Lower lobe of right lung (tissue), 2 donors: Measurements from ENCODE around the gene RPS27. TPM values are rescaled to one million over a fixed set of nuclear protein-coding genes. Genes with fewer than 3 reads are reported as not detected.
"Not testable (repeated sequence)": the region's sequence is repeated elsewhere in the genome, so short reads cannot be mapped to it uniquely, and the experiment has no call there.

Experiments
- ATAC-seq, 2 donors: fragments of 200-7000 bp; cut with Tn5 transposase; one replicate each; pipeline ENCODE4 v1.9.1; 2020 to 2022; ENCODE audit warnings: mild to moderate bottlenecking in 2 of 2, moderate library complexity in 2 of 2
- DNase-seq: peaks from one replicate; pipeline ENCODE4 v3.0.0-alpha.2; 2020
- H3K27ac ChIP-seq: fragments of 200-600 bp; one replicate; pipeline ENCODE4 v1.8.0; 2022
- H3K27me3 ChIP-seq: fragments of 200-600 bp; one replicate; pipeline ENCODE4 v1.8.0; 2022; ENCODE audit warnings: low read depth
- H3K36me3 ChIP-seq: fragments of 200-600 bp; one replicate; pipeline ENCODE4 v1.8.0; 2022; ENCODE audit warnings: mild to moderate bottlenecking
- H3K4me1 ChIP-seq: fragments of 200-600 bp; one replicate; pipeline ENCODE4 v1.8.0; 2022
- H3K4me3 ChIP-seq: fragments of 200-600 bp; one replicate; pipeline ENCODE4 v1.8.0; 2022; ENCODE audit warnings: mild to moderate bottlenecking
- H3K9me3 ChIP-seq: fragments of 200-600 bp; one replicate; pipeline ENCODE4 v1.8.0; 2022
- CTCF ChIP-seq: fragments of 200-600 bp; IDR thresholded peaks from one replicate; pipeline ENCODE4 v1.8.0; 2022; ENCODE audit warnings: antibody characterized with exemption, mild to moderate bottlenecking
- intact Hi-C: fragments of 100-400 bp; cut with DNase I; formaldehyde crosslinking; loops from one replicate; pipeline ENCODE4 v1.11.0; 2022
- total RNA-seq: library from RNA; stranded (reverse); fragmentation: NEBNext Ultra II Directional; extraction: Animal tissue kit (Norgen Biotek cat#: 25700); gene quantifications from one replicate; pipeline ENCODE4 v1.2.1, GENCODE V29; 2021
- donor health status: DM: no; HTN: yes; CAD: no; lungs with severe emphysema.

The RPS27 gene
- total RNA-seq, 1 donor from 2014 or later = 1,826 TPM

- Histone ChIP-seq H3K27ac (peak overlapping the region; percentile 92), H3K4me1 (peaks cover 22% of the 10 kb centered on the region), H3K27me3 (no peaks in the 10 kb centered on the region), H3K36me3 (peaks cover 58% of the 10 kb centered on the region), H3K4me3 (peak overlapping the region; percentile 99), H3K9me3 (no peaks in the 10 kb centered on the region)
- intact Hi-C loops = no loop called here
- no peak for TF ChIP-seq CTCF
- ATAC-seq (peak; percentile 2 to 11), DNase-seq (no peak)
These were observed 13.7 kb upstream of the RPS27 start for GRCh38 chr1:153976819-153977249.

GRCh38 chr1:153977250-153978240 is 13.0 kb upstream of the RPS27 start, which contains the start of gene JTB:
Gene JTB, minus strand, starts transcription at chr1:153977674. Its CDS starts 422 bp downstream, at chr1:153977252.
- ATAC-seq = peak; percentile 95 to 99
- intact Hi-C loops = no loop called here
- peaks cover 22% of the 10 kb centered on the region for H3K4me1 ChIP-seq
- TF ChIP-seq CTCF = peak; percentile 7
- peaks cover 63% of the 10 kb centered on the region for H3K36me3 ChIP-seq
- no peaks in the 10 kb centered on the region for H3K27me3 ChIP-seq
- peak within 1 kb of the TSS; percentile 99 for H3K4me3 ChIP-seq
- no peaks in the 10 kb centered on the region for H3K9me3 ChIP-seq
- peak within 1 kb of the TSS; percentile 92 for H3K27ac ChIP-seq
- DNase-seq = peak; percentile 95

- intact Hi-C loops = no loop called here
- no peaks in the 10 kb centered on the region for H3K9me3 ChIP-seq
- H3K4me1 ChIP-seq = peaks cover 22% of the 10 kb centered on the region
- ATAC-seq (no peak), DNase-seq (no peak)
- peaks cover 62% of the 10 kb centered on the region for H3K36me3 ChIP-seq
- H3K27ac ChIP-seq = peak overlapping the region; percentile 92
- TF ChIP-seq CTCF = no peak
- H3K27me3 ChIP-seq = no peaks in the 10 kb centered on the region
- H3K4me3 ChIP-seq = peak overlapping the region; percentile 99
These were observed 12.2 kb upstream of the RPS27 start for GRCh38 chr1:153978274-153978909.

GRCh38 chr1:153979091-153979490 is 11.5 kb upstream of the RPS27 start:
- H3K9me3 ChIP-seq, H3K4me3 ChIP-seq, ATAC-seq, intact Hi-C loops, H3K27ac ChIP-seq, DNase-seq, H3K27me3 ChIP-seq: not testable (repeated sequence)
- Histone ChIP-seq H3K36me3 (peaks cover 55% of the 10 kb centered on the region), H3K4me1 (peaks cover 22% of the 10 kb centered on the region)

- peaks cover 30% of the 10 kb centered on the region for H3K4me1 ChIP-seq
- not testable (repeated sequence) for H3K4me3 ChIP-seq, ATAC-seq, DNase-seq, H3K9me3 ChIP-seq, H3K27ac ChIP-seq, H3K27me3 ChIP-seq
- intact Hi-C loops = loop anchor here (10.0 kb wide), 1 partner anchor 187 kb away; no protein-coding TSS in a partner anchor
- peaks cover 35% of the 10 kb centered on the region for H3K36me3 ChIP-seq
These were observed 8.8 kb upstream of the RPS27 start for GRCh38 chr1:153981735-153982134.

GRCh38 chr1:153984123-153984894 is 6.3 kb upstream of the RPS27 start:
- Histone ChIP-seq H3K27me3 (no peaks in the 10 kb centered on the region), H3K27ac (no peak overlapping the region), H3K9me3 (no peaks in the 10 kb centered on the region), H3K36me3 (peaks cover 31% of the 10 kb centered on the region), H3K4me1 (peaks cover 26% of the 10 kb centered on the region), H3K4me3 (peak overlapping the region; percentile 71)
- TF ChIP-seq CTCF = no peak
- DNase-seq = no peak
- intact Hi-C loops = loop anchor here (10.0 kb wide), 1 partner anchor 190 kb away; no protein-coding TSS in a partner anchor
- no peak for ATAC-seq
